HT-29 (cell line): ENCODE results near the gene NBPF14. TPM values are rescaled to one million over a fixed set of nuclear protein-coding genes. Genes with fewer than 3 reads are reported as not detected.

Experiments
- small RNA-seq: library from RNA; depleted of rRNA; stranded (forward); fragments of <200 nt; gene quantifications from one replicate; pipeline ENCODE3, GENCODE V24; 2014
- total RNA-seq: library from RNA; depleted of rRNA; stranded (reverse); fragments of >200 nt; shearing (Covaris generic); gene quantifications from 2 replicates; pipeline ENCODE4 v1.2.3, GENCODE V29; 2014; rRNA removed

The NBPF14 gene
- total RNA-seq, 1 experiment from 2014 or later = 13.1 TPM

Small RNA genes lying within 50 kb of the gene (small RNA-seq; reads per million reads assigned to genes)
- gene RF00003 = 1.7 reads per million, percentile 60 among the genes with 10 or more reads in this experiment

Other genes starting within 250 kb of the NBPF14 start
- not detected in 2 replicates for gene PPIAL4G, start 112.7 kb downstream of the NBPF14 start, total RNA-seq
- gene NUDT4B, start 152.8 kb upstream of the NBPF14 start, total RNA-seq = 26.1 and 40.8 TPM in 2 replicates
- 5.3 and 7.3 TPM in 2 replicates for gene PDE4DIP, start 248.4 kb upstream of the NBPF14 start, total RNA-seq